ENCODE results near the gene ATP13A3.

DNA sequence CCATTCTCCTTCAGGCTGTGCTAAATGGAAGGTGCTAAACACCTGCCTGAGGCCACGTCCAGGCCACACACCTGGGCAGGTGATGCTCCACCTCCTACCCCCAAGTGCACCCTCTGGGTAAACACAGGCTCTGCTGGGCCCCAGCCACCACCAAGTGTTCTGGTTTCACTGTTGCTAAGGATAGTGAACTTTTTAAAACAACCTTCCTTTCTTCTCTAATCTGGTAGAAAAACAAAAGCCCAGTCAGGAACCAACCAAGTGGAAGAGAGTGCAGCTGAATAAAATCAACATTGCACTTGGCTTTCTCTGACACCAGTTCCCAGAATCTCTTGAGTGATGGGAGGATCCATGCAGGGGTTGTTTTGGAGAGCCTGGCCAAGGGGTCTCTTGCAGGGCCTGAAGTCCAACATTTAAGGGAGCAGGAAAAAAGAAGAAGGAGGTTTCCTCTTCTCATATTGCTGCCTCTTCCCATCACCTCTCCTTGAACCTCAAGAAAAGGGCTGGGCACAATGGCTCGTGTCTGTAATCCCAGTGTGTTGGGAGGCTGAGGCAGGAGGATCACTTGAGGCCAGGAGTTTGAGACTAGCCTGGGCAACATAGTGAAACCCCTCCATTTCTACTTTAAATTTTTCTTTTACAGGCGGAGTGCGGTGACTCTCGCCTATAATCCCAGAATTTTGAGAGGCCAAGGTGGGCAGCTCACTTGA is 26.2 kb upstream of the ATP13A3 start:
- TF ChIP-seq, protein P1, sequence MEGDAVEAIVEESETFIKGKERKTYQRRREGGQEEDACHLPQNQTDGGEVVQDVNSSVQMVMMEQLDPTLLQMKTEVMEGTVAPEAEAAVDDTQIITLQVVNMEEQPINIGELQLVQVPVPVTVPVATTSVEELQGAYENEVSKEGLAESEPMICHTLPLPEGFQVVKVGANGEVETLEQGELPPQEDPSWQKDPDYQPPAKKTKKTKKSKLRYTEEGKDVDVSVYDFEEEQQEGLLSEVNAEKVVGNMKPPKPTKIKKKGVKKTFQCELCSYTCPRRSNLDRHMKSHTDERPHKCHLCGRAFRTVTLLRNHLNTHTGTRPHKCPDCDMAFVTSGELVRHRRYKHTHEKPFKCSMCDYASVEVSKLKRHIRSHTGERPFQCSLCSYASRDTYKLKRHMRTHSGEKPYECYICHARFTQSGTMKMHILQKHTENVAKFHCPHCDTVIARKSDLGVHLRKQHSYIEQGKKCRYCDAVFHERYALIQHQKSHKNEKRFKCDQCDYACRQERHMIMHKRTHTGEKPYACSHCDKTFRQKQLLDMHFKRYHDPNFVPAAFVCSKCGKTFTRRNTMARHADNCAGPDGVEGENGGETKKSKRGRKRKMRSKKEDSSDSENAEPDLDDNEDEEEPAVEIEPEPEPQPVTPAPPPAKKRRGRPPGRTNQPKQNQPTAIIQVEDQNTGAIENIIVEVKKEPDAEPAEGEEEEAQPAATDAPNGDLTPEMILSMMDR (IDR thresholded peaks at IDR 0.05; ENCODE audit: low read depth, low read length) = no peak
- TF ChIP-seq EZH2phosphoT487 (IDR thresholded peaks at IDR 0.05; ENCODE audit: low read depth) = no peak

Measured in OCI-LY3 (cell line).